GM12878 (cell line): ENCODE measurements around the gene SPATS1. TPM values are rescaled to one million over a fixed set of nuclear protein-coding genes. Genes with fewer than 3 reads are reported as not detected.

Source experiments
- ATAC-seq: fragments of 200-7000 bp; cut with Tn5 transposase; 3 replicates; pipeline ENCODE4 v1.9.1; 2020; ENCODE audit warnings: mild to moderate bottlenecking, moderate library complexity
- BruUV-seq: library from RNA; stranded (reverse); fragments of 400-500 nt; replicated peaks from 2 replicates; lab custom pipeline; 2021; lab: Mats Ljungman, UMichigan
- CTCF ChIA-PET: fragments of 300-600 bp; sonication (Branson Sonifier 250); formaldehyde crosslinking; extraction: SDS; loops from one replicate; lab custom pipeline; 2021; ENCODE audit warnings: inconsistent platforms; lab: Yijun Ruan, JAX
- POLR2A ChIA-PET: fragments of 350-600 bp; formaldehyde crosslinking; extraction: SDS; loops from one replicate; lab custom pipeline; 2021; ENCODE audit warnings: inconsistent platforms; lab: Charles Lee
- RAD21 ChIA-PET: fragments of 300-600 bp; sonication (Branson Sonifier 250); formaldehyde crosslinking; loops from one replicate; lab custom pipeline; 2023; ENCODE audit warnings: antibody characterized with exemption; ENCODE audit not compliant: unreplicated experiment; lab: Charles Lee
- SMC1A ChIA-PET: fragments of 300-600 bp; sonication (Branson Sonifier 250); formaldehyde crosslinking; loops from one replicate; lab custom pipeline; 2023; ENCODE audit not compliant: unreplicated experiment, uncharacterized antibody; lab: Charles Lee
- DNase-seq: peaks from one replicate; pipeline ENCODE4 v3.0.0-alpha.2; 2011; ENCODE audit warnings: low read depth, low spot score
- FAIRE-seq: peaks from 3 replicates; lab custom pipeline; 2011; peaks lifted over from hg19 to GRCh38; lab: Jason Lieb, UNC
- H2AFZ ChIP-seq: 2 replicates; pipeline ENCODE4 v1.6.0; 2011; ENCODE audit warnings: low read depth, low read length, control low read depth; ENCODE audit not compliant: control insufficient read depth
- H3K27ac ChIP-seq: 2 replicates; pipeline ENCODE4 v1.5.1; 2011; ENCODE audit warnings: control low read depth; ENCODE audit not compliant: control insufficient read depth, insufficient read depth
- H3K27me3 ChIP-seq, 2 experiments: replicated peaks in 1 of 2; 2 replicates each; pipeline versions ENCODE4 v1.6.0 to v1.6.1; 2011; ENCODE audit warnings: low read length in 1 of 2; ENCODE audit not compliant: control insufficient read depth in 2 of 2, insufficient read depth in 2 of 2
- H3K36me3 ChIP-seq, 2 experiments: 2 replicates each; pipeline ENCODE4 v1.5.1; 2011; ENCODE audit warnings: low read length in 1 of 2; ENCODE audit not compliant: control insufficient read depth in 2 of 2, insufficient read depth in 2 of 2
- H3K4me1 ChIP-seq: 2 replicates; pipeline ENCODE4 v1.6.1; 2011; ENCODE audit warnings: mild to moderate bottlenecking, low read length, moderate library complexity, mixed read lengths; ENCODE audit not compliant: control insufficient read depth, insufficient read depth
- H3K4me2 ChIP-seq: 2 replicates; pipeline ENCODE4 v1.6.0; 2011; ENCODE audit warnings: control low read depth; ENCODE audit not compliant: control insufficient read depth, insufficient read depth
- H3K4me3 ChIP-seq: fragments of 200-600 bp; sonication (generic); 2 replicates; pipeline ENCODE4 v1.5.1; 2016
- H3K79me2 ChIP-seq: 2 replicates; pipeline ENCODE4 v1.6.0; 2011; ENCODE audit warnings: low read length; ENCODE audit not compliant: control insufficient read depth, insufficient read depth
- H3K9ac ChIP-seq: 2 replicates; pipeline ENCODE4 v1.8.0; 2011; ENCODE audit warnings: low read length, control low read depth, mixed read lengths; ENCODE audit not compliant: control insufficient read depth, insufficient read depth
- H3K9me3 ChIP-seq: replicated peaks from 3 replicates; pipeline ENCODE4 v1.5.1; 2011; ENCODE audit warnings: mild to moderate bottlenecking, low read length; ENCODE audit not compliant: control insufficient read depth, insufficient read depth
- H4K20me1 ChIP-seq: 2 replicates; pipeline ENCODE4 v1.6.0; 2011; ENCODE audit not compliant: control insufficient read depth, insufficient read depth
- ASH2L ChIP-seq: fragments of 300-600, 200-600 bp; sonication (generic); IDR thresholded peaks from 2 replicates; pipeline ENCODE4 v1.6.1; 2017; ENCODE audit warnings: low read depth, mild to moderate bottlenecking, borderline replicate concordance
- ATF2 ChIP-seq: IDR thresholded peaks from 2 replicates; pipeline ENCODE4 v1.6.1; 2012; ENCODE audit warnings: low read length, inconsistent platforms
- CREB1 ChIP-seq: IDR thresholded peaks from 2 replicates; pipeline ENCODE4 v1.6.1; 2012; ENCODE audit warnings: low read depth, mild to moderate bottlenecking, inconsistent platforms
- E2F4 ChIP-seq: IDR thresholded peaks from 2 replicates; pipeline ENCODE4 v1.6.1; 2012; ENCODE audit warnings: low read depth, low read length, improper control_type of control experiment
- E4F1 ChIP-seq: fragments of 450-650 bp; IDR thresholded peaks from 2 replicates; pipeline ENCODE4 v1.6.1; 2018; ENCODE audit warnings: borderline replicate concordance, mild to moderate bottlenecking; ENCODE audit not compliant: partially characterized antibody
- EED ChIP-seq: sonication (generic); IDR thresholded peaks from 2 replicates; pipeline ENCODE4 v1.6.1; 2016; ENCODE audit warnings: antibody characterized with exemption, low read depth
- IRF3 ChIP-seq: fragments of 450-650 bp; IDR thresholded peaks from 2 replicates; pipeline ENCODE4 v1.6.1; 2014; ENCODE audit warnings: mild to moderate bottlenecking
- JUND ChIP-seq: IDR thresholded peaks from 2 replicates; pipeline ENCODE4 v1.6.1; 2012; ENCODE audit warnings: low read depth, mild to moderate bottlenecking, low read length, improper control_type of control experiment, moderate library complexity
- POLR2AphosphoS2 ChIP-seq: IDR thresholded peaks from 2 replicates; pipeline ENCODE4 v1.6.1; 2011; ENCODE audit warnings: low read depth, mild to moderate bottlenecking, low read length, improper control_type of control experiment, moderate library complexity
- POLR2AphosphoS5 ChIP-seq: IDR thresholded peaks from 2 replicates; pipeline ENCODE4 v1.6.1; 2011; ENCODE audit warnings: mild to moderate bottlenecking, low read length, inconsistent platforms
- RB1 ChIP-seq: fragments of 450-650 bp; formaldehyde crosslinking; IDR thresholded peaks from 2 replicates; pipeline ENCODE4 v1.6.1; 2017; ENCODE audit warnings: mild to moderate bottlenecking, borderline replicate concordance
- RELA ChIP-seq: fragments of 450-650 bp; IDR thresholded peaks from 2 replicates; pipeline ENCODE4 v1.8.0; 2014; ENCODE audit warnings: borderline replicate concordance; ENCODE audit not compliant: partially characterized antibody
- RFX5 ChIP-seq: IDR thresholded peaks from 2 replicates; pipeline ENCODE4 v1.6.1; 2011; ENCODE audit warnings: low read depth, low read length, improper control_type of control experiment
- SRF ChIP-seq, 2 experiments: IDR thresholded peaks; 2 replicates each; pipeline ENCODE4 v1.6.1; 2011; ENCODE audit warnings: low read depth in 2 of 2, low read length in 2 of 2, mild to moderate bottlenecking in 1 of 2, moderate library complexity in 1 of 2
- TCF12 ChIP-seq: IDR thresholded peaks from 2 replicates; pipeline ENCODE4 v1.6.1; 2011; ENCODE audit warnings: low read depth, mild to moderate bottlenecking, low read length
- YY1 ChIP-seq: IDR thresholded peaks from 2 replicates; pipeline ENCODE4 v1.6.1; 2011; ENCODE audit warnings: low read depth, mild to moderate bottlenecking, low read length
- ZZZ3 ChIP-seq: IDR thresholded peaks from 2 replicates; pipeline ENCODE4 v1.6.1; 2011; ENCODE audit warnings: low read depth; ENCODE audit not compliant: control insufficient read depth, insufficient read length
- WGBS: methylation state at CpG from one replicate; pipeline ENCODE4 v1.1.6; 2016; ENCODE audit warnings: low lambda C conversion rate; ENCODE audit not compliant: insufficient replicate concordance, insufficient coverage; ENCODE audit errors: missing lambda C conversion rate; 5-methylcytosine and 5-hydroxymethylcytosine counted together
- in situ Hi-C: fragments of 300-500 bp; cut with MboI; formaldehyde crosslinking; loops from 9 replicates; pipeline ENCODE4 v1.14.3; 2018; ENCODE audit warnings: mixed read lengths
- intact Hi-C: fragments of 100-400 bp; cut with micrococcal nuclease; formaldehyde crosslinking; loops from one replicate; pipeline ENCODE4 v1.14.2; 2022; ENCODE audit not compliant: unreplicated experiment
- polyA plus RNA-seq, 11 experiments: library from polyadenylated mRNA; depleted of rRNA in 4 of 11; unstranded in 6 of 11; stranded (reverse) in 5 of 11; fragments of >200 nt; fragmentation: Nextera tagmentation in 4 of 11; fragmentation: Illumina TruSeq in 1 of 11; extraction: Ambion mirVana in 4 of 11; extraction: Trizol in 1 of 11; gene quantifications; 1 replicate in 1 of 11; 2 replicates in 10 of 11; pipeline versions ENCODE4 v1.2.1 to v1.2.3, GENCODE V29; 2011 to 2016; ENCODE audit warnings: inconsistent platforms in 2 of 11, missing spikeins in 2 of 11, low read depth in 1 of 11
- total RNA-seq, 4 experiments: library from RNA; depleted of rRNA in 3 of 4; stranded (reverse); fragments of >200 nt in 3 of 4; fragmentation: Illumina TruSeq in 1 of 4; extraction: Trizol in 1 of 4; gene quantifications; 2 replicates each; pipeline versions ENCODE4 v1.2.1 to v1.2.3, GENCODE V29; 2013 to 2021

SPATS1 gene
- total and polyA plus RNA-seq, 10 of the 15 experiments (the other 5 are each of a cell fraction or from before 2014, with no cell fraction given) = 0.12 TPM; not detected in 9

GRCh38 chr6:44342489-44342888, at the start of gene SPATS1 (continued):
- TF ChIP-seq EED = no peak
- TF ChIP-seq RB1 = no peak
- TF ChIP-seq JUND = no peak
- no peak for TF ChIP-seq SRF (IDR thresholded peaks at IDR 0.05; ENCODE audit: low read depth in 2 of 2, low read length in 2 of 2)
- TF ChIP-seq YY1 = no peak
- TF ChIP-seq CREB1 = no peak
- TF ChIP-seq RFX5 = no peak

GRCh38 chr6:44292661-44293365, 49.6 kb upstream of the SPATS1 start:
- RAD21 ChIA-PET = no interaction called here
- no peak for FAIRE-seq
- H3K27me3 ChIP-seq = peaks cover 7 to 14% of the 10 kb centered on the region in 2 experiments
- no peak for ATAC-seq
- CTCF ChIA-PET = interaction anchor here (0.6 to 1.4 kb wide), 3 partner anchors 25 to 120 kb away, joined by 3 to 6 read pairs (median 3); no protein-coding TSS in a partner anchor
- in situ Hi-C loops = no loop called here
- SMC1A ChIA-PET = no interaction called here
- H4K20me1 ChIP-seq = no peaks in the 10 kb centered on the region
- H3K4me1 ChIP-seq = no peaks in the 10 kb centered on the region
- no peak overlapping the region for H3K9ac ChIP-seq
- no peak overlapping the region for H3K27ac ChIP-seq
- H3K4me3 ChIP-seq = no peak overlapping the region
- no peaks in the 10 kb centered on the region for H3K9me3 ChIP-seq
- H3K4me2 ChIP-seq = no peak overlapping the region
- intact Hi-C loops = no loop called here
- WGBS = 37% methylated on average over 4 of the region's 4 CpGs
- BruUV-seq = no TSS peak
- no peaks in the 10 kb centered on the region for H3K36me3 ChIP-seq
- DNase-seq = no peak
- H2AFZ ChIP-seq = no peak overlapping the region
- no peaks in the 10 kb centered on the region for H3K79me2 ChIP-seq
- POLR2A ChIA-PET = no interaction called here
- TF ChIP-seq RELA (no peak), IRF3 (no peak), E4F1 (no peak), E2F4 (no peak), ATF2 (no peak), TCF12 (no peak), ASH2L (no peak), ZZZ3 (no peak), POLR2AphosphoS5 (no peak), POLR2AphosphoS2 (no peak)
